GM12878 (cell line): Measurements from ENCODE around the gene PCNX1. TPM values are rescaled to one million over a fixed set of nuclear protein-coding genes. Genes with fewer than 3 reads are reported as not detected.
A peak's percentile ranks its signal among the peaks of the same experiment; 100 is the strongest.

Source experiments
- ATAC-seq: fragments of 200-7000 bp; cut with Tn5 transposase; 3 replicates; pipeline ENCODE4 v1.9.1; 2020; ENCODE audit warnings: mild to moderate bottlenecking, moderate library complexity
- BruUV-seq: library from RNA; stranded (reverse); fragments of 400-500 nt; replicated peaks from 2 replicates; lab custom pipeline; 2021; lab: Mats Ljungman, UMichigan
- CTCF ChIA-PET: fragments of 300-600 bp; sonication (Branson Sonifier 250); formaldehyde crosslinking; extraction: SDS; loops from one replicate; lab custom pipeline; 2021; ENCODE audit warnings: inconsistent platforms; lab: Yijun Ruan, JAX
- POLR2A ChIA-PET: fragments of 350-600 bp; formaldehyde crosslinking; extraction: SDS; loops from one replicate; lab custom pipeline; 2021; ENCODE audit warnings: inconsistent platforms; lab: Charles Lee
- RAD21 ChIA-PET: fragments of 300-600 bp; sonication (Branson Sonifier 250); formaldehyde crosslinking; loops from one replicate; lab custom pipeline; 2023; ENCODE audit warnings: antibody characterized with exemption; ENCODE audit not compliant: unreplicated experiment; lab: Charles Lee
- SMC1A ChIA-PET: fragments of 300-600 bp; sonication (Branson Sonifier 250); formaldehyde crosslinking; loops from one replicate; lab custom pipeline; 2023; ENCODE audit not compliant: unreplicated experiment, uncharacterized antibody; lab: Charles Lee
- DNase-seq: peaks from one replicate; pipeline ENCODE4 v3.0.0-alpha.2; 2011; ENCODE audit warnings: low read depth, low spot score
- FAIRE-seq: peaks from 3 replicates; lab custom pipeline; 2011; peaks lifted over from hg19 to GRCh38; lab: Jason Lieb, UNC
- H2AFZ ChIP-seq: 2 replicates; pipeline ENCODE4 v1.6.0; 2011; ENCODE audit warnings: low read depth, low read length, control low read depth; ENCODE audit not compliant: control insufficient read depth
- H3K27ac ChIP-seq: 2 replicates; pipeline ENCODE4 v1.5.1; 2011; ENCODE audit warnings: control low read depth; ENCODE audit not compliant: control insufficient read depth, insufficient read depth
- H3K27me3 ChIP-seq, 2 experiments: replicated peaks in 1 of 2; 2 replicates each; pipeline versions ENCODE4 v1.6.0 to v1.6.1; 2011; ENCODE audit warnings: low read length in 1 of 2; ENCODE audit not compliant: control insufficient read depth in 2 of 2, insufficient read depth in 2 of 2
- H3K36me3 ChIP-seq, 2 experiments: 2 replicates each; pipeline ENCODE4 v1.5.1; 2011; ENCODE audit warnings: low read length in 1 of 2; ENCODE audit not compliant: control insufficient read depth in 2 of 2, insufficient read depth in 2 of 2
- H3K4me1 ChIP-seq: 2 replicates; pipeline ENCODE4 v1.6.1; 2011; ENCODE audit warnings: mild to moderate bottlenecking, low read length, moderate library complexity, mixed read lengths; ENCODE audit not compliant: control insufficient read depth, insufficient read depth
- H3K4me2 ChIP-seq: 2 replicates; pipeline ENCODE4 v1.6.0; 2011; ENCODE audit warnings: control low read depth; ENCODE audit not compliant: control insufficient read depth, insufficient read depth
- H3K4me3 ChIP-seq: fragments of 200-600 bp; sonication (generic); 2 replicates; pipeline ENCODE4 v1.5.1; 2016
- H3K79me2 ChIP-seq: 2 replicates; pipeline ENCODE4 v1.6.0; 2011; ENCODE audit warnings: low read length; ENCODE audit not compliant: control insufficient read depth, insufficient read depth
- H3K9ac ChIP-seq: 2 replicates; pipeline ENCODE4 v1.8.0; 2011; ENCODE audit warnings: low read length, control low read depth, mixed read lengths; ENCODE audit not compliant: control insufficient read depth, insufficient read depth
- H3K9me3 ChIP-seq: replicated peaks from 3 replicates; pipeline ENCODE4 v1.5.1; 2011; ENCODE audit warnings: mild to moderate bottlenecking, low read length; ENCODE audit not compliant: control insufficient read depth, insufficient read depth
- H4K20me1 ChIP-seq: 2 replicates; pipeline ENCODE4 v1.6.0; 2011; ENCODE audit not compliant: control insufficient read depth, insufficient read depth
- HCFC1 ChIP-seq: fragments of 150-350 bp; IDR thresholded peaks from 2 replicates; pipeline ENCODE4 v1.6.1; 2014; ENCODE audit warnings: low read length
- JUNB ChIP-seq: IDR thresholded peaks from 2 replicates; pipeline ENCODE4 v1.6.1; 2016; ENCODE audit warnings: antibody characterized with exemption, mild to moderate bottlenecking
- NFIC ChIP-seq: IDR thresholded peaks from 2 replicates; pipeline ENCODE4 v1.6.1; 2012; ENCODE audit warnings: low read depth, mild to moderate bottlenecking, inconsistent platforms, low read length, moderate library complexity
- RUNX3 ChIP-seq: IDR thresholded peaks from 2 replicates; pipeline ENCODE4 v1.6.1; 2012; ENCODE audit warnings: low read length, inconsistent platforms
- in situ Hi-C: fragments of 300-500 bp; cut with MboI; formaldehyde crosslinking; loops from 9 replicates; pipeline ENCODE4 v1.14.3; 2018; ENCODE audit warnings: mixed read lengths
- intact Hi-C: fragments of 100-400 bp; cut with micrococcal nuclease; formaldehyde crosslinking; loops from one replicate; pipeline ENCODE4 v1.14.2; 2022; ENCODE audit not compliant: unreplicated experiment
- polyA plus RNA-seq, 11 experiments: library from polyadenylated mRNA; depleted of rRNA in 4 of 11; unstranded in 6 of 11; stranded (reverse) in 5 of 11; fragments of >200 nt; fragmentation: Nextera tagmentation in 4 of 11; fragmentation: Illumina TruSeq in 1 of 11; extraction: Ambion mirVana in 4 of 11; extraction: Trizol in 1 of 11; gene quantifications; 1 replicate in 1 of 11; 2 replicates in 10 of 11; pipeline versions ENCODE4 v1.2.1 to v1.2.3, GENCODE V29; 2011 to 2016; ENCODE audit warnings: inconsistent platforms in 2 of 11, missing spikeins in 2 of 11, low read depth in 1 of 11
- total RNA-seq, 4 experiments: library from RNA; depleted of rRNA in 3 of 4; stranded (reverse); fragments of >200 nt in 3 of 4; fragmentation: Illumina TruSeq in 1 of 4; extraction: Trizol in 1 of 4; gene quantifications; 2 replicates each; pipeline versions ENCODE4 v1.2.1 to v1.2.3, GENCODE V29; 2013 to 2021
- TF ChIP-seq, protein P1 (sequence below): IDR thresholded peaks from 2 replicates; pipeline ENCODE4 v1.6.1; 2012; ENCODE audit warnings: low read length, inconsistent platforms
- TF ChIP-seq, protein P2 (sequence below): fragments of 150-350 bp; IDR thresholded peaks from 2 replicates; pipeline ENCODE4 v1.6.1; 2014; ENCODE audit warnings: mild to moderate bottlenecking, low read depth, low read length

PCNX1 gene
- total and polyA plus RNA-seq, 10 of the 15 experiments (the other 5 are each of a cell fraction or from before 2014, with no cell fraction given): 4.6 to 53.9 (median 20.5) TPM

DNA sequence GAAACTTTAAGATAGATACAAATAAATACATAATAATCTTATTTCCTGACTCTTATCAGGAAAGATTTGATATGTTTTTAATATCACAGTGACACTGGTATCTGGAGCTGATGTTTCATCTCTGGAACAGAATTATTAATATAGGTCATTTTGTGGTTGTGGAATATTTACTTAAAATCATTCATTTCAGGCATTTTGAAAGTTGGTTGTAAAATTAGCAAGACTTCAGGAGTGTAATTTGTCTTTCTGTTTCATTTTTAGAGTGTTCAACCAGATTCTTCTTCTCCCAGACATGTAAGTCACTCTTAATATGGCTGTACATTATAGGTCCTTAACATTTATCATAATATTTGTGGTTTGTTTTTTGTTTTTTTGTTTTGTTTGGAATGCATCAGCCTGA, 115.7 kb downstream of the PCNX1 start:
- Histone ChIP-seq H3K4me3 (no peak overlapping the region), H4K20me1 (no peaks in the 10 kb centered on the region), H3K27ac (no peak overlapping the region), H3K79me2 (no peaks in the 10 kb centered on the region), H3K9me3 (no peaks in the 10 kb centered on the region; the same call in 1 of the 3 replicates), H3K4me2 (no peak overlapping the region), H2AFZ (no peak overlapping the region), H3K4me1 (no peaks in the 10 kb centered on the region), H3K36me3 (peaks cover 0 to 13% of the 10 kb centered on the region in 2 experiments; a peak in 2 of 4 replicates), H3K9ac (no peak overlapping the region), H3K27me3 (no peaks in the 10 kb centered on the region)
- ChIA-PET POLR2A (interaction anchor here (0.6 kb wide), 1 partner anchor 838 kb away, joined by 4 read pairs; no protein-coding TSS in a partner anchor), CTCF (interaction anchor here (1.1 to 1.9 kb wide), 3 partner anchors 11 to 25 kb away, joined by 3 to 8 read pairs (median 3); no protein-coding TSS in a partner anchor), RAD21 (no interaction called here), SMC1A (interaction anchor here (2.5 kb wide), 1 partner anchor 10 kb away, joined by 9 read pairs; no protein-coding TSS in a partner anchor)
- in situ Hi-C loops: no loop called here
- peak; percentile 7 for DNase-seq
- ATAC-seq: peak; percentile 35; the same call in 2 of the 3 replicates
- BruUV-seq: no TSS peak
- TF ChIP-seq RUNX3 (peak; percentile 77), JUNB (peak; percentile 80), NFIC (peak; percentile 79), HCFC1 (no peak)
- TF ChIP-seq, protein P1, sequence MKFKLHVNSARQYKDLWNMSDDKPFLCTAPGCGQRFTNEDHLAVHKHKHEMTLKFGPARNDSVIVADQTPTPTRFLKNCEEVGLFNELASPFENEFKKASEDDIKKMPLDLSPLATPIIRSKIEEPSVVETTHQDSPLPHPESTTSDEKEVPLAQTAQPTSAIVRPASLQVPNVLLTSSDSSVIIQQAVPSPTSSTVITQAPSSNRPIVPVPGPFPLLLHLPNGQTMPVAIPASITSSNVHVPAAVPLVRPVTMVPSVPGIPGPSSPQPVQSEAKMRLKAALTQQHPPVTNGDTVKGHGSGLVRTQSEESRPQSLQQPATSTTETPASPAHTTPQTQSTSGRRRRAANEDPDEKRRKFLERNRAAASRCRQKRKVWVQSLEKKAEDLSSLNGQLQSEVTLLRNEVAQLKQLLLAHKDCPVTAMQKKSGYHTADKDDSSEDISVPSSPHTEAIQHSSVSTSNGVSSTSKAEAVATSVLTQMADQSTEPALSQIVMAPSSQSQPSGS: peak; percentile 40; the same call in 1 of the 2 replicates
- TF ChIP-seq, protein P2, sequence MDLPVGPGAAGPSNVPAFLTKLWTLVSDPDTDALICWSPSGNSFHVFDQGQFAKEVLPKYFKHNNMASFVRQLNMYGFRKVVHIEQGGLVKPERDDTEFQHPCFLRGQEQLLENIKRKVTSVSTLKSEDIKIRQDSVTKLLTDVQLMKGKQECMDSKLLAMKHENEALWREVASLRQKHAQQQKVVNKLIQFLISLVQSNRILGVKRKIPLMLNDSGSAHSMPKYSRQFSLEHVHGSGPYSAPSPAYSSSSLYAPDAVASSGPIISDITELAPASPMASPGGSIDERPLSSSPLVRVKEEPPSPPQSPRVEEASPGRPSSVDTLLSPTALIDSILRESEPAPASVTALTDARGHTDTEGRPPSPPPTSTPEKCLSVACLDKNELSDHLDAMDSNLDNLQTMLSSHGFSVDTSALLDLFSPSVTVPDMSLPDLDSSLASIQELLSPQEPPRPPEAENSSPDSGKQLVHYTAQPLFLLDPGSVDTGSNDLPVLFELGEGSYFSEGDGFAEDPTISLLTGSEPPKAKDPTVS: no peak
- intact Hi-C loops: no loop called here
- FAIRE-seq: no peak
